ENCODE data around the gene PLS3.

- no peak for TF ChIP-seq POLR2A (IDR thresholded peaks at IDR 0.05)
- TF ChIP-seq CTCF (IDR thresholded peaks at IDR 0.05) = no peak
These were observed 104.1 kb downstream of the PLS3 start for GRCh38 chrX:115665122-115665521.
